OCI-LY1 (cell line): ENCODE results near the gene MKX.

Source experiments
- H2AFZ ChIP-seq: fragments of 200-600 bp; sonication (generic), shearing (Covaris generic); 2 replicates; pipeline ENCODE4 v1.6.0; 2014; ENCODE audit warnings: antibody characterized with exemption, mild to moderate bottlenecking, low read length
- H3F3A ChIP-seq: fragments of 200-600 bp; sonication (generic), shearing (Covaris generic); 2 replicates; pipeline ENCODE4 v1.6.0; 2014; ENCODE audit warnings: mild to moderate bottlenecking, antibody characterized with exemption, low read length, moderate library complexity; ENCODE audit not compliant: insufficient read depth
- H3K27ac ChIP-seq: fragments of 200-600 bp; sonication (generic); 2 replicates; pipeline ENCODE4 v1.5.1; 2014; ENCODE audit warnings: low read length, mixed run types, mild to moderate bottlenecking, low read depth; ENCODE audit not compliant: poor library complexity, severe bottlenecking
- H3K27me3 ChIP-seq: fragments of 200-600 bp; sonication (generic); 2 replicates; pipeline ENCODE4 v1.6.0; 2014; ENCODE audit warnings: antibody characterized with exemption, mild to moderate bottlenecking, low read length, moderate library complexity; ENCODE audit not compliant: insufficient read depth
- H3K36me3 ChIP-seq: fragments of 200-600 bp; sonication (generic); 2 replicates; pipeline ENCODE4 v1.6.1; 2014; ENCODE audit warnings: mild to moderate bottlenecking, antibody characterized with exemption, low read length, moderate library complexity, mixed read lengths; ENCODE audit not compliant: insufficient read depth
- H3K4me1 ChIP-seq: fragments of 200-600 bp; sonication (generic); 2 replicates; pipeline ENCODE4 v1.5.1; 2014; ENCODE audit warnings: mild to moderate bottlenecking, low read length, moderate library complexity; ENCODE audit not compliant: insufficient read depth, severe bottlenecking
- H3K4me2 ChIP-seq: fragments of 200-600 bp; sonication (generic), shearing (Covaris generic); 2 replicates; pipeline ENCODE4 v1.6.1; 2014; ENCODE audit warnings: low read length
- H3K4me3 ChIP-seq: fragments of 200-600 bp; sonication (generic); 2 replicates; pipeline ENCODE4 v1.5.1; 2014; ENCODE audit warnings: low read length, low read depth, mild to moderate bottlenecking, mixed read lengths; ENCODE audit not compliant: poor library complexity, severe bottlenecking
- H3K79me2 ChIP-seq: fragments of 200-600 bp; shearing (Covaris generic); 2 replicates; pipeline ENCODE4 v1.6.1; 2016; ENCODE audit warnings: mixed run types, low read length, mixed read lengths; ENCODE audit not compliant: insufficient read depth
- H3K9ac ChIP-seq: fragments of 200-600 bp; sonication (generic), shearing (Covaris generic); 2 replicates; pipeline ENCODE4 v1.6.1; 2014; ENCODE audit warnings: mild to moderate bottlenecking, low read length, mixed read lengths
- H3K9me2 ChIP-seq: fragments of 200-600 bp; sonication (generic), shearing (Covaris generic); 2 replicates; pipeline ENCODE4 v1.6.1; 2014; ENCODE audit warnings: low read depth, mild to moderate bottlenecking, low read length, mixed read lengths
- H3K9me3 ChIP-seq: fragments of 200-600 bp; shearing (Covaris generic); 2 replicates; pipeline ENCODE4 v1.6.1; 2014; ENCODE audit warnings: low read length, mixed read lengths
- H4K20me1 ChIP-seq: fragments of 200-600 bp; sonication (generic), shearing (Covaris generic); 2 replicates; pipeline ENCODE4 v1.6.0; 2016; ENCODE audit warnings: mild to moderate bottlenecking, low read length; ENCODE audit not compliant: insufficient read depth
- CTCF ChIP-seq: fragments of 200-600 bp; sonication (generic), shearing (Covaris generic); IDR thresholded peaks from 2 replicates; pipeline ENCODE4 v1.5.1; 2017; ENCODE audit warnings: mild to moderate bottlenecking, antibody characterized with exemption, low read length, moderate library complexity, mixed read lengths
- EZH2 ChIP-seq: fragments of 200-600 bp; sonication (generic), shearing (Covaris generic); IDR thresholded peaks from 2 replicates; pipeline ENCODE4 v1.8.0; 2017; ENCODE audit warnings: borderline replicate concordance, mixed run types, mild to moderate bottlenecking, antibody characterized with exemption, low read length, moderate library complexity, mixed read lengths

MKX gene

GRCh38 chr10:27774831-27775230 lies 29.2 kb upstream of the MKX start:
- no peaks in the 10 kb centered on the region for H3K79me2 ChIP-seq
- H4K20me1 ChIP-seq = no peaks in the 10 kb centered on the region
- H3K27me3 ChIP-seq = no peaks in the 10 kb centered on the region
- H3K9me2 ChIP-seq = no peaks in the 10 kb centered on the region
- no peak overlapping the region for H3K4me2 ChIP-seq
- H2AFZ ChIP-seq = no peak overlapping the region
- H3F3A ChIP-seq = no peaks in the 10 kb centered on the region
- H3K9ac ChIP-seq = no peak overlapping the region
- TF ChIP-seq EZH2 (no peak), CTCF (no peak)
- no peaks in the 10 kb centered on the region for H3K4me1 ChIP-seq
- no peak overlapping the region for H3K4me3 ChIP-seq
- no peak overlapping the region for H3K27ac ChIP-seq
- H3K36me3 ChIP-seq = no peaks in the 10 kb centered on the region
- H3K9me3 ChIP-seq = no peaks in the 10 kb centered on the region

- H3K9ac ChIP-seq = no peak overlapping the region
Observed at GRCh38 chr10:27771231-27771630, 25.6 kb upstream of the MKX start.

GRCh38 chr10:27770181-27770580 lies 24.6 kb upstream of the MKX start:
- Histone ChIP-seq H3K9me3 (no peaks in the 10 kb centered on the region), H3K27ac (no peak overlapping the region), H3K36me3 (no peaks in the 10 kb centered on the region), H3K9ac (no peak overlapping the region), H3K79me2 (no peaks in the 10 kb centered on the region), H2AFZ (no peak overlapping the region), H3K27me3 (no peaks in the 10 kb centered on the region), H3F3A (no peaks in the 10 kb centered on the region), H4K20me1 (no peaks in the 10 kb centered on the region), H3K4me3 (no peak overlapping the region), H3K4me1 (no peaks in the 10 kb centered on the region), H3K4me2 (no peak overlapping the region), H3K9me2 (no peaks in the 10 kb centered on the region)
- no peak for TF ChIP-seq EZH2
- no peak for TF ChIP-seq CTCF

More at GRCh38 chr10:27771231-27771630, 25.6 kb upstream of the MKX start:
- Histone ChIP-seq H2AFZ (no peak overlapping the region), H3K4me3 (no peak overlapping the region), H3K9me2 (no peaks in the 10 kb centered on the region), H3K27me3 (no peaks in the 10 kb centered on the region), H4K20me1 (no peaks in the 10 kb centered on the region), H3K27ac (no peak overlapping the region), H3K79me2 (no peaks in the 10 kb centered on the region), H3F3A (no peaks in the 10 kb centered on the region), H3K9me3 (no peaks in the 10 kb centered on the region), H3K4me1 (no peaks in the 10 kb centered on the region), H3K4me2 (no peak overlapping the region), H3K36me3 (no peaks in the 10 kb centered on the region)
- TF ChIP-seq EZH2 = no peak
- TF ChIP-seq CTCF = no peak
